HEK293 (cell line): ENCODE data around the gene CAMK1.

Experiments used
- CTCF ChIA-PET: fragments of 350-600 bp; formaldehyde crosslinking; extraction: SDS; loops from one replicate; lab custom pipeline; 2021; ENCODE audit warnings: antibody characterized with exemption; lab: Yijun Ruan, JAX
- POLR2A ChIA-PET: fragments of 300-600 bp; formaldehyde crosslinking; extraction: SDS; loops from one replicate; lab custom pipeline; 2020; ENCODE audit warnings: antibody characterized with exemption, inconsistent platforms; lab: Yijun Ruan, JAX
- H3K27ac ChIP-seq: fragments of 200-500 bp; sonication (Bioruptor generic); 2 replicates; pipeline ENCODE4 v1.5.1; 2014; ENCODE audit warnings: low read depth, low read length, control low read depth, inconsistent platforms; ENCODE audit errors: extremely low read depth
- H3K36me3 ChIP-seq, 2 experiments: fragments of 200-500 bp in 1 of 2; sonication (Bioruptor generic) in 1 of 2; 1 replicate in 1 of 2; 2 replicates in 1 of 2; pipeline ENCODE4 v1.5.1; 2014 to 2017; ENCODE audit warnings: inconsistent platforms in 2 of 2, low read length in 2 of 2; ENCODE audit not compliant: control insufficient read depth in 2 of 2, insufficient read depth in 1 of 2
- H3K4me1 ChIP-seq: fragments of 200-500 bp; sonication (Bioruptor generic); 2 replicates; pipeline ENCODE4 v1.5.1; 2014; ENCODE audit warnings: mild to moderate bottlenecking, low read length, inconsistent platforms; ENCODE audit not compliant: control insufficient read depth, insufficient read depth
- H3K4me3 ChIP-seq: 2 replicates; pipeline ENCODE4 v1.5.1; 2011; ENCODE audit warnings: low read depth, mild to moderate bottlenecking, control low read depth, low read length, moderate library complexity
- H3K9me3 ChIP-seq: fragments of 200-500 bp; sonication (Bioruptor generic); 2 replicates; pipeline ENCODE4 v1.5.1; 2014; ENCODE audit warnings: low read depth, low read length, inconsistent platforms; ENCODE audit not compliant: control insufficient read depth, insufficient read depth
- ELK4 ChIP-seq: IDR thresholded peaks from 2 replicates; pipeline ENCODE4 v1.6.1; 2011; ENCODE audit warnings: mild to moderate bottlenecking, low read depth, low read length, borderline replicate concordance
- INSM2 ChIP-seq: fragments of 450-650 bp; formaldehyde crosslinking; IDR thresholded peaks from 2 replicates; pipeline ENCODE4 v1.5.1; 2016; ENCODE audit warnings: missing biosample characterization, missing genetic modification characterization
- KLF16 ChIP-seq: fragments of 450-650 bp; formaldehyde crosslinking; IDR thresholded peaks from 2 replicates; pipeline ENCODE4 v1.5.1; 2017; ENCODE audit warnings: missing biosample characterization, missing genetic modification characterization
- PRDM10 ChIP-seq: fragments of 450-650 bp; formaldehyde crosslinking; IDR thresholded peaks from 2 replicates; pipeline ENCODE4 v1.5.1; 2016; ENCODE audit warnings: missing biosample characterization, missing genetic modification characterization
- PRDM4 ChIP-seq: fragments of 450-650 bp; formaldehyde crosslinking; IDR thresholded peaks from 2 replicates; pipeline ENCODE4 v1.5.1; 2017; ENCODE audit warnings: missing biosample characterization, missing genetic modification characterization
- SCRT2 ChIP-seq: fragments of 450-650 bp; formaldehyde crosslinking; IDR thresholded peaks from 2 replicates; pipeline ENCODE4 v1.5.1; 2016; ENCODE audit warnings: missing biosample characterization, missing genetic modification characterization
- WT1 ChIP-seq: fragments of 450-650 bp; formaldehyde crosslinking; IDR thresholded peaks from 2 replicates; pipeline ENCODE4 v1.5.1; 2016; ENCODE audit warnings: missing biosample characterization, missing genetic modification characterization
- ZBTB1 ChIP-seq: fragments of 450-650 bp; formaldehyde crosslinking; IDR thresholded peaks from 2 replicates; pipeline ENCODE4 v1.5.1; 2016; ENCODE audit warnings: missing biosample characterization, missing genetic modification characterization
- ZBTB20 ChIP-seq: fragments of 450-650 bp; formaldehyde crosslinking; IDR thresholded peaks from 2 replicates; pipeline ENCODE4 v1.5.1; 2016; ENCODE audit warnings: missing biosample characterization, missing genetic modification characterization
- ZNF16 ChIP-seq: fragments of 450-650 bp; formaldehyde crosslinking; IDR thresholded peaks from 2 replicates; pipeline ENCODE4 v1.5.1; 2016; ENCODE audit warnings: low read depth, missing biosample characterization, missing genetic modification characterization
- ZNF335 ChIP-seq: fragments of 450-650 bp; formaldehyde crosslinking; conservative IDR thresholded peaks from 2 replicates; pipeline ENCODE4 v1.5.1; 2016; ENCODE audit warnings: missing biosample characterization, missing genetic modification characterization
- ZNF48 ChIP-seq: fragments of 450-650 bp; formaldehyde crosslinking; IDR thresholded peaks from 2 replicates; pipeline ENCODE4 v1.5.1; 2016; ENCODE audit warnings: missing biosample characterization, missing genetic modification characterization
- ZNF510 ChIP-seq: fragments of 450-650 bp; formaldehyde crosslinking; IDR thresholded peaks from 2 replicates; pipeline ENCODE4 v1.5.1; 2018; ENCODE audit warnings: mild to moderate bottlenecking, missing genetic modification characterization, missing biosample characterization; ENCODE audit not compliant: insufficient replicate concordance
- ZNF513 ChIP-seq: fragments of 450-650 bp; IDR thresholded peaks from 2 replicates; pipeline ENCODE4 v1.5.1; 2018; ENCODE audit warnings: missing biosample characterization, missing genetic modification characterization
- ZNF654 ChIP-seq: fragments of 450-650 bp; formaldehyde crosslinking; IDR thresholded peaks from 2 replicates; pipeline ENCODE4 v1.5.1; 2016; ENCODE audit warnings: low read depth, missing biosample characterization, missing genetic modification characterization
- ZNF776 ChIP-seq: fragments of 450-650 bp; formaldehyde crosslinking; IDR thresholded peaks from 2 replicates; pipeline ENCODE4 v1.5.0; 2017; ENCODE audit warnings: missing biosample characterization, missing genetic modification characterization, borderline replicate concordance
- ZNF785 ChIP-seq: fragments of 450-650 bp; formaldehyde crosslinking; IDR thresholded peaks from 2 replicates; pipeline ENCODE4 v1.5.1; 2016; ENCODE audit warnings: missing biosample characterization, missing genetic modification characterization
- TF ChIP-seq, protein P1 (sequence below): fragments of 450-650 bp; formaldehyde crosslinking; IDR thresholded peaks from 2 replicates; pipeline ENCODE4 v1.5.1; 2016; ENCODE audit warnings: missing biosample characterization, missing genetic modification characterization

The CAMK1 gene

GRCh38 chr3:9732740-9733115 lies 37.0 kb downstream of the CAMK1 start:
- no peaks in the 10 kb centered on the region for H3K9me3 ChIP-seq
- H3K4me1 ChIP-seq: peaks cover 7% of the 10 kb centered on the region; the same call in 1 of the 2 replicates
- peak overlapping the region; percentile 100; the same call in 1 of the 2 replicates for H3K27ac ChIP-seq
- H3K4me3 ChIP-seq: peak overlapping the region; percentile 87
- TF ChIP-seq PRDM10 (tag by site-specific recombination): peak; percentile 64
- no peak for TF ChIP-seq WT1 (tag by site-specific recombination)
- TF ChIP-seq KLF16 (tag by site-specific recombination): no peak
- TF ChIP-seq, all 188 proteins: peak for 1
- POLR2A ChIA-PET: interaction anchor here (0.6 to 3.4 kb wide), 8 partner anchors 9 to 409 kb away, joined by 3 to 47 read pairs (median 6); partner anchors contain the start of genes ARPC4, CAMK1, MTMR14 and OGG1
- H3K36me3 ChIP-seq: peaks cover 25 to 50% of the 10 kb centered on the region in 2 experiments
- CTCF ChIA-PET: interaction anchor here (0.6 to 2.3 kb wide), 3 partner anchors 13 to 232 kb away, joined by 3 to 15 read pairs (median 5); no protein-coding TSS in a partner anchor

DNA sequence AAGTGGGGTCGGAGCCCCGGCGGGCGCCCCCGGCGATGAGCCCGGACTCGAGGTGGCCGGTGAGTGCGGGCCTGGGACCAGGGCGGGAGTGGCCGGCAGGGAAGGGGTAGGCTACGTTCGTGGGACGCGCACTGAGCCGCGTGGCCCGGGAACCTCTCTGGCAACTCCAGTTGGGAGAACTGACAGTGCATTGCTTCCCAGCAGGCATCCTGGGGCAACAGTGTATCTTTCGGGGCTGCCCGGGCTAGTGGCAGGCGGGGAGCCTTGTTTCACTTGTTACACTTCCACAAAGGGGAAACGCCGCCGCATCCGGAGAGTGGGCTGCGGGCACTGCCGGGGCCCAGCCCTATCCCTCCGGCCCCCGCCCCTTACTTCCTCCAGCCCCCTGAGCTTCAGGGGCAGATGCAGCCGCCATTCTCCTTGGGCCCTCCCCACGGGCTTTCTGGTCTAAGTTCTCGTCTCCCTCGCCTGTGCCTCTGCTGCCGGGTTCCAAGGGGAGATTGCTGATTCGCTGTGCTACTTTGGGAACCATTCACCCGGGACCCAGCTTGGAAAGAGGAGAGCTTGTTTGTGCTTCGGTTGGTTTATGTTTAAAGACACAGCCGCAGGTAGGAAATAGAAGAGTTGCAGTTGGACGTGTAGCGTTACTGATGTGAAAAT lies 37.5 kb downstream of the CAMK1 start:
- ChIA-PET POLR2A (interaction anchor here (0.6 to 3.4 kb wide), 9 partner anchors 8 to 409 kb away, joined by 3 to 47 read pairs (median 4); partner anchors contain the start of genes ARPC4, CAMK1, MTMR14 and OGG1), CTCF (interaction anchor here (0.6 to 2.3 kb wide), 3 partner anchors 12 to 231 kb away, joined by 3 to 15 read pairs (median 5); no protein-coding TSS in a partner anchor)
- Histone ChIP-seq H3K4me3 (peak overlapping the region; percentile 87), H3K36me3 (peaks cover 21 to 45% of the 10 kb centered on the region in 2 experiments), H3K27ac (peak overlapping the region; percentile 100), H3K9me3 (no peaks in the 10 kb centered on the region), H3K4me1 (peaks cover 7% of the 10 kb centered on the region; the same call in 1 of the 2 replicates)
- TF ChIP-seq ZNF785 (tag by site-specific recombination) (no peak), PRDM4 (tag by site-specific recombination) (no peak), ZBTB20 (peak; percentile 61; the same call in 1 of the 2 replicates), INSM2 (tag by site-specific recombination) (no peak), ZNF16 (no peak), WT1 (tag by site-specific recombination) (no peak), ZNF335 (peak; percentile 74), ZNF510 (tag by site-specific recombination) (no peak), ZNF776 (tag by site-specific recombination) (no peak), ZNF654 (no peak), ZNF48 (tag by site-specific recombination) (no peak), ELK4 (no peak), ZNF513 (no peak), SCRT2 (tag by site-specific recombination) (peak; percentile 83), ZBTB1 (tag by site-specific recombination) (no peak)
- TF ChIP-seq, protein P1, sequence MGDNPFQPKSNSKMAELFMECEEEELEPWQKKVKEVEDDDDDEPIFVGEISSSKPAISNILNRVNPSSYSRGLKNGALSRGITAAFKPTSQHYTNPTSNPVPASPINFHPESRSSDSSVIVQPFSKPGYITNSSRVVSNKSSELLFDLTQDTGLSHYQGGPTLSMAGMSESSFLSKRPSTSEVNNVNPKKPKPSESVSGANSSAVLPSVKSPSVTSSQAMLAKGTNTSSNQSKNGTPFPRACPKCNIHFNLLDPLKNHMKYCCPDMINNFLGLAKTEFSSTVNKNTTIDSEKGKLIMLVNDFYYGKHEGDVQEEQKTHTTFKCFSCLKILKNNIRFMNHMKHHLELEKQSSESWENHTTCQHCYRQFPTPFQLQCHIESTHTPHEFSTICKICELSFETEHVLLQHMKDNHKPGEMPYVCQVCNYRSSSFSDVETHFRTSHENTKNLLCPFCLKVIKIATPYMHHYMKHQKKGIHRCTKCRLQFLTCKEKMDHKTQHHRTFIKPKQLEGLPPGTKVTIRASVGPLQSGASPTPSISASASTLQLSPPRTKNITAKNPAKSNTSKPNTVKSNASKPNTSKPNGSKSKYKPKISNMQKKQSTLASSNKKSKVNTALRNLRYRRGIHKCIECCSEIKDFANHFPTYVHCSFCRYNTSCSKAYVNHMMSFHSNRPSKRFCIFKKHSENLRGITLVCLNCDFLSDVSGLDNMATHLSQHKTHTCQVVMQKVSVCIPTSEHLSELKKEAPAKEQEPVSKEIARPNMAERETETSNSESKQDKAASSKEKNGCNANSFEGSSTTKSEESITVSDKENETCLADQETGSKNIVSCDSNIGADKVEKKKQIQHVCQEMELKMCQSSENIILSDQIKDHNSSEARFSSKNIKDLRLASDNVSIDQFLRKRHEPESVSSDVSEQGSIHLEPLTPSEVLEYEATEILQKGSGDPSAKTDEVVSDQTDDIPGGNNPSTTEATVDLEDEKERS (tag by site-specific recombination): no peak
